ENCODE data around the gene PKIG. TPM values are rescaled to one million over a fixed set of nuclear protein-coding genes. Genes with fewer than 3 reads are reported as not detected.
"Not testable (repeated sequence)": the region's sequence is repeated elsewhere in the genome, so short reads cannot be mapped to it uniquely, and the experiment has no call there.

PKIG gene
- total RNA-seq, 2 donors from 2014 or later: 237 to 268 TPM

DNA sequence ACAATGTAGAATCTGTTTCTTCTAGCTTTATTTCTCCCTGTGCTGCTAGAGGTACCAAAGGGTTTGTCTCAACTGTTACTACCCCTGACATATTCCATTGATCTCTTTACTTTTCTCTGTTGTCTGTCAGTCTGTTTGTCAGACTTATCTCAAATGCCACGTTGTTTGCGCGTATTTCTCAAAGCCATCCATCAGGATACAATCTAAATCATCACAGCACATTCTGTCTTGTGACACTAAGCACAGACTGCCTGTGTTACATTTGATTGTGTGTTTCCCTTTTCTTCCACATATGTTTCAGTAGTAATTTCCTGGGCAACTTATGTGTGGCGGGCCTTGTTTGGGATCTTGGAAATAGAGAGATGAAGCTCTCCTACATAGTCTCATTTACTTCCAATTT, 30.3 kb upstream of the PKIG start:
- peak overlapping the region; percentile 54 to 83 for H3K27ac ChIP-seq
- no peak for TF ChIP-seq CTCF (IDR thresholded peaks at IDR 0.05)
- no peak for DNase-seq (ENCODE audit: low spot score)
- no peak overlapping the region for H3K4me3 ChIP-seq
- H3K4me1 ChIP-seq: peaks cover 0 to 42% of the 10 kb centered on the region in 2 donors
- no peaks in the 10 kb centered on the region for H3K9me3 ChIP-seq
- no peaks in the 10 kb centered on the region for H3K27me3 ChIP-seq
- no peaks in the 10 kb centered on the region for H3K36me3 ChIP-seq

DNA sequence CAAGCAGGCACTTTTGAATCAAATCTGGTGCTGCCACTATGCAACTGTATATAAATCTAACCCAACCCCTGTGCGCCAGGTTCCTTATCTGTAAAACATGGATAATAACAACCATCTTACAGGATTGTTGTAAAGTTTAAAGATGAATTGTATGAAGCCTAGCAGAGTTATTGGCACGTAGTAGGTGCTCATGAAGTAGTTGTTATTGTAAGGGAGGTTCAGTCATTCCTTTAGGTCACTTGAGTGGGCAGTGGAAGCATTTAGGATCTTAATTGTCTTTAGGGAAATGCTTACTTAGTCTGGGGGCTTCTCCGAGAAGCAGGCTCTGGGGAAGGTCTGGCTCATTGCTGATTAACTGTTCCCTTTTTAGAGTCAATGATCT, 29.8 kb upstream of the PKIG start:
- Histone ChIP-seq H3K27ac (peak overlapping the region; percentile 54 to 83), H3K9me3 (no peaks in the 10 kb centered on the region), H3K4me1 (peaks cover 0 to 42% of the 10 kb centered on the region in 2 donors), H3K27me3 (no peaks in the 10 kb centered on the region), H3K36me3 (no peaks in the 10 kb centered on the region), H3K4me3 (no peak overlapping the region)
- no peak for DNase-seq (ENCODE audit: low spot score)
- TF ChIP-seq CTCF (IDR thresholded peaks at IDR 0.05): no peak

- H3K27me3 ChIP-seq: no peaks in the 10 kb centered on the region
- no peaks in the 10 kb centered on the region for H3K9me3 ChIP-seq
- H3K4me3 ChIP-seq: no peak overlapping the region
- TF ChIP-seq CTCF (IDR thresholded peaks at IDR 0.05): no peak
- no peaks in the 10 kb centered on the region for H3K36me3 ChIP-seq
- peaks cover 0 to 36% of the 10 kb centered on the region in 2 donors for H3K4me1 ChIP-seq
- peak overlapping the region; percentile 54 to 83 for H3K27ac ChIP-seq
- DNase-seq (ENCODE audit: low spot score): no peak
These were observed 29.1 kb upstream of the PKIG start for GRCh38 chr20:44552950-44553908.

- DNase-seq (ENCODE audit: low spot score): no peak
- Histone ChIP-seq H3K36me3 (no peaks in the 10 kb centered on the region), H3K4me3 (no peak overlapping the region), H3K9me3 (no peaks in the 10 kb centered on the region), H3K27me3 (no peaks in the 10 kb centered on the region), H3K4me1 (peaks cover 0 to 17% of the 10 kb centered on the region in 2 donors), H3K27ac (peak overlapping the region in 1 of 2 donors; percentile 10)
- no peak for TF ChIP-seq CTCF (IDR thresholded peaks at IDR 0.05)
These were observed 23.1 kb upstream of the PKIG start for GRCh38 chr20:44559302-44559701.

DNA sequence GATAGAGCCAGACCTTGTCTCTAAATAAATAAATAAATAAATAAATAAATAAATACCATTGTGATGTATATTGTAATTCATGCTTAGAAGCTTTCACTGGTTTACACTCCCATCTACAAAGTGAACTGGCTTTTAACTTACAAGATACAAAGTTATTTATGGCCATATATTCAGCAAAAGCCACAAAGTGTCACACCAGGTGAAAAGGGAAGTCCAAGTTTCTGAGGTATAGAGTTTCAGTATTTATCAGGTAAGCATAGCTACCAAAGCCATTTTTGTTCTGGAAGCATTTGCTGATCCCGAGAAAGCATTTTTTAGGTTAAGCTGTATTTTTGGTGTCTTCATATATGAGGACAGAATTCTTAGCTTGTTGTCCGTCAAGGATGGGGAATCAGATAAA, 22.1 kb upstream of the PKIG start:
- H3K4me1 ChIP-seq: peaks cover 0 to 11% of the 10 kb centered on the region in 2 donors

DNA sequence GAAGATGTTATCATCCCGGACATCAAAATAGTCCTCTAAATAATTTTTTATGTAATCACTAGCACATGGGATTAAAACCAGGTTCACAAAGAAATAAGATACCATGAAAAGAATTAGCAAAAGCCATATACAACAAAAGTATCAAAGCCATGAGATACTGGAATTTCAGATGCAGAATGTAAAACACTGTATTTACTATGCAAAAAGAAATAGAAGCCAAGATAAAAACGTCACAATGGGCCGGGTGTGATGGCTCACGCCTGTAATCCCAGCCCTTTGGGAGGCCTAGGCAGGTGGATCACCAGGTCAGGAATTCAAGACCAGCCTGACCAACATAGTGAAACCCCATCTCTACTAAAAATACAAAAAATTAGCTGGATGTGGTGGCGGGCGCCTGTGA, 21.6 kb upstream of the PKIG start:
- not testable (repeated sequence) for H3K9me3 ChIP-seq; H3K36me3 ChIP-seq; H3K27ac ChIP-seq; H3K27me3 ChIP-seq; H3K4me3 ChIP-seq; DNase-seq (ENCODE audit: low spot score)
- peaks cover 0 to 11% of the 10 kb centered on the region in 2 donors for H3K4me1 ChIP-seq

More for the DNA sequence above, 22.1 kb upstream of the PKIG start:
- no peak overlapping the region for H3K4me3 ChIP-seq
- DNase-seq (ENCODE audit: low spot score): no peak
- H3K9me3 ChIP-seq: no peaks in the 10 kb centered on the region
- H3K36me3 ChIP-seq: no peaks in the 10 kb centered on the region
- no peak for TF ChIP-seq CTCF (IDR thresholded peaks at IDR 0.05)
- H3K27ac ChIP-seq: no peak overlapping the region
- H3K27me3 ChIP-seq: no peaks in the 10 kb centered on the region

All from right atrium auricular region (tissue), 2 donors.